ENCODE data around the gene ZFAND2B.
"Not testable (repeated sequence)": the region's sequence is repeated elsewhere in the genome, so short reads cannot be mapped to it uniquely, and the experiment has no call there.

The ZFAND2B gene

GRCh38 chr2:219176818-219177551 is 29.6 kb upstream of the ZFAND2B start, which contains the start of gene CNPPD1:
CNPPD1 (minus strand) TSS chr2:219176925; CDS start chr2:219176828, 97 bp downstream.
- DNase-seq, result peak; percentile 91

- peak; percentile 94 for DNase-seq
Measured at GRCh38 chr2:219177552-219178376, 28.8 kb upstream of the ZFAND2B start, which contains the start of gene RETREG2. RETREG2 (plus strand) TSS chr2:219178275; CDS start chr2:219178353, 78 bp downstream.

DNA sequence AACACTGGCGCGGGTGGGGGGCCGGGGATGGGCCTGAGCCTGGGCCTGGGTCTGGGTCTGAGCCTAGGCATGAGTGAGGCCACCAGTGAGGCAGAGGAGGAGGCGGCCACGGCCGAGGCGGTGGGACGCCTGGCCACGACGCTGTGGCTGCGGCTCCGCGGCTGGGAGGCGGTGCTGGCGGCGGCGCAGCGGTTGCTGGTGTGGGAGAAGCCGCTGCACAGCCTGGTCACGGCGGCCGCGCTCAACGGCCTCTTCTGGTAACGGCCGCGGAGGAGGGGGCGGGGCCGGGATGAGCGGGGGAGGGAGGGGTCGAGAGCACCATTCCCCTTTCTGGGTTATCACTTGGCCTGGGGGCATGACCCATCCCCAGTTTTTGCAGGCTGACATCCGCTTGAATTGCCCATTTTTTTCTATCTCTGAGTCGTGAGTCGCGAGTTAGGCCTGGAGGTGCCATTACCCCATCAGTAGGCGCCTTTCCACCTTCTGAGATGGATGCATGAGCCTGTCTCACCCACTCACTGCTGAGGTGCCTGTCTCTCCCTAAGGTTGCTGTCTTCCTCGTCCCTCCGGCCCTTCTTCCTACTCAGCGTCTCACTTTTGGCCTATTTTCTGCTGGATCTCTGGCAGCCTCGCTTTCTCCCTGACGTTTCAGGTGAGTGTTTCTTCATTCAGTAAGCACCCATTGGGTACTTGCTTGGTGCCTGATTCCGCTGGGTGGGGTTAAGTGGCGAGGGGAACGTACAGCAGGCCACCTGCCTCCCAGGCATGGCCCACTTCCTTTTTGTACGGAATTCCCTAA is 28.0 kb upstream of the ZFAND2B start:
- DNase-seq, result no peak

GRCh38 chr2:219179601-219180465 is 26.7 kb upstream of the ZFAND2B start:
- no peak for DNase-seq

- no peak for DNase-seq
Measured at GRCh38 chr2:219180961-219181360, 25.6 kb upstream of the ZFAND2B start.

- no peak for DNase-seq
Measured at GRCh38 chr2:219181531-219181930, 25.1 kb upstream of the ZFAND2B start.

DNA sequence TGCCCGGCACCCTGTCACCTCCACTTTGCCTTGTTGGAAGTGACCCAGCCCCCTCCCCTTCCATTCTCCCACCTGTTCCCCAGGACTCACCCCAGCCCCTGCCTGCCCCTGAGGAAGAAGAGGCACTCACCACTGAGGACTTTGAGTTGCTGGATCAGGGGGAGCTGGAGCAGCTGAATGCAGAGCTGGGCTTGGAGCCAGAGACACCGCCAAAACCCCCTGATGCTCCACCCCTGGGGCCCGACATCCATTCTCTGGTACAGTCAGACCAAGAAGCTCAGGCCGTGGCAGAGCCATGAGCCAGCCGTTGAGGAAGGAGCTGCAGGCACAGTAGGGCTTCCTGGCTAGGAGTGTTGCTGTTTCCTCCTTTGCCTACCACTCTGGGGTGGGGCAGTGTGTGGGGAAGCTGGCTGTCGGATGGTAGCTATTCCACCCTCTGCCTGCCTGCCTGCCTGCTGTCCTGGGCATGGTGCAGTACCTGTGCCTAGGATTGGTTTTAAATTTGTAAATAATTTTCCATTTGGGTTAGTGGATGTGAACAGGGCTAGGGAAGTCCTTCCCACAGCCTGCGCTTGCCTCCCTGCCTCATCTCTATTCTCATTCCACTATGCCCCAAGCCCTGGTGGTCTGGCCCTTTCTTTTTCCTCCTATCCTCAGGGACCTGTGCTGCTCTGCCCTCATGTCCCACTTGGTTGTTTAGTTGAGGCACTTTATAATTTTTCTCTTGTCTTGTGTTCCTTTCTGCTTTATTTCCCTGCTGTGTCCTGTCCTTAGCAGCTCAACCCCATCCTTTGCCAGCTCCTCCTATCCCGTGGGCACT is 24.0 kb upstream of the ZFAND2B start:
- no peak for DNase-seq

GRCh38 chr2:219183151-219183772 is 23.3 kb upstream of the ZFAND2B start:
- no peak for DNase-seq

GRCh38 chr2:219184121-219184520 is 22.5 kb upstream of the ZFAND2B start:
- no peak for DNase-seq

- DNase-seq, result no peak
Measured at GRCh38 chr2:219186754-219187456, 19.7 kb upstream of the ZFAND2B start.

DNA sequence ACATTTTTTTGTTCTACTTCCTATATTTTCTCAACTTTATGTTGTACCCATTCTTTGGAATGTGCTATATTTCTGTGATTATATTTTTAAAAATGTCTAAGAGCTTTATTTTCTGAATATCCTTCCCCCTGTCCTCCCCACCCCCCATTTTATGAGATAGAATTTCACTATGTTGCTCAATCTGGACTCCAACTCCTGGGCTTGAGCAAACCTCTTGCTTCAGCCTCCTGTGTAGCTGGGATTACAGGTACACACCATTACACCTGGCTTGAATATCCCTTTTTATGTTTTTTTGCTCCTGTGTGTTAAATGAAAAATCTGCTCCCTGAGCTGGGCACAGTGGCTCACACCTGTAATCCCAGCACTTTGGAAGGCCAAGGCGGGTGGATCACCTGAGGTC is 9.2 kb upstream of the ZFAND2B start:
- DNase-seq, result no peak

- DNase-seq, result no peak
Measured at GRCh38 chr2:219198974-219199373, 7.6 kb upstream of the ZFAND2B start.

DNA sequence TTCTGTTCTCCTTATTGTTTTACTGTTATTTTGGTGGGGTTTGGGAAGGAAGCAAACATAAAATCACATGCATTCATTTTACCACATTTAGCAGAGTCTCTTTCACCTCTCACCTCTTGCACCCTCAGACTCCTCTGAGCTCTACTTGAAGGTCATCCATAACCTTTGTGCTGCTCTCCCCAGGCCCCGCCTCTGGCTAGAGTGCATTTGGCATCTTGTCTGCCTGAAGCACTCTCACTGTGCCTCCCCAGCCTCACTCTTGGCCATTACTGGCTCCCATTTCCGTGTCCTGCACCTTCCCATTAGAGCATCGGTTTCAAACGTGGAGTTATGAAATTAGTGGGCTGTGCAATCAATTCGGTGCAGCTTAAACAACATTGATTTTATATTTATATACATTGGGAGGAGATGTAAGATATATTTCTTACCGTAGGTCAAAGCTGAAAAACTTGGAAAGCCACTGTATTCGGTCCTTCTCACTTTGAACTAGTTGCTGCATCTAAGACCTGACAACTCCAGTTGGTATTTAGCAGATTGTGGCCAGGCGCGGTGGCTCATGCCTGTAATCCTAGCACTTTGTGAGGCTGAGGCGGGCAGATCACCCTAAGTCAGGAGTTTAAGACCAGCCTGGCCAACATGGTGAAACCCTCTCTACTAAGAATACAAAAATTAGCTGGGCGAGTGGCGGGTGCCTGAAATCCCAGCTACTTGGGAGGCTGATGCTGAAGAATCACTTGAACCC is 6.9 kb upstream of the ZFAND2B start:
- DNase-seq, result no peak

- DNase-seq, result not testable (repeated sequence)
Measured at GRCh38 chr2:219200502-219201326, 5.9 kb upstream of the ZFAND2B start.

GRCh38 chr2:219201331-219201730 is 5.3 kb upstream of the ZFAND2B start:
- DNase-seq, result not testable (repeated sequence)

DNA sequence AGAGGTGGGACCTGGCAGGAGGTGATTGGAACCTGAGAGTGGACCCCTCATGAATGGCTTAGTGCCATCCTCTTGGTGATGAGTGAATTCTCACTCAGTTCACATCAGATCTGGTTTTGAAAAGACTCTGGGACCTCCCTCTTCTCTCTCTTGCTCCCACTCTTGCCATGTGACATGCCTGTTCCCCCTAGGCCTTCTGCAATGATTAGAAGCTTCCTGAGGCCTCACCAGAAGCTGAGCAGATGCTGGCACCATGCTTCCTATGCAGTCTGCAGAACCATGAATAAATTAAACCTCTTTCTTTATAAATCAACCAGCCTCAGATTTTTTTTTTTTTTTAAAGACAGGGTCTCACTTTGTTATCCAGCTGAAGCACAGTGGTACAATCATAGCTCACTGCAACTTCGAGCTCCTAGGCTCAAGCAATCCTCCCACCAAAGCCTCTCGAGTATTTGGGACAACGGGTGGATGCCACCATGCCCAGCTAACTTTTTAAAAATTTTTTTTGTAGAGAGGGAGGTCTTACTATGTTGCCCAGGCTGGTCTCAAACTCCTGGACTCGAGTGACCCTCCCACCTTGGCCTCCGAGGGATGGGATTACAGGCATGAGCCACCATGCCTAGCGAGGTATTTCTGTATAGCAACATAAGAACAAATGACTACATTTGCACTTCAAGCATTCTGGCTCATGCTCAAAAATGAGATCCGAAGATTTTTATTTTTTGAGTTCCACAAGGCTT is 2.0 kb upstream of the ZFAND2B start:
- no peak for DNase-seq

DNA sequence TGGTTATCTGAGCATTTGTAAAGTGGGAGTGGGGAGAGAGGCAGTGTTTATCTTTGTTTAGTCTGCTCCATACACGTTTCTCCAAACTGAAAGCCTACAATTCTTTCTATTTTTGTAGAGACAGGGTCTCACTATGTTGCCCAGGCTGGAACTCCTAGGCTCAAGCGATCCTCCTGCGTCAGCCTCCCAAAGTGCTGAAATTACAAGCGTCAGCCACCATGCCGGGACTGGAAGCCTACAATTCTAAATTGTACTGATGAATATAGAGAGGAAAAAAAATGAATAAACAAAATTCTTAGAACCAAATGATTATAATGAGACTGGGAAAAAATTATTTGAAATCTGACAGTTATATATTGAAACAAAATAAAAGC is 1.4 kb upstream of the ZFAND2B start:
- no peak for DNase-seq

DNA sequence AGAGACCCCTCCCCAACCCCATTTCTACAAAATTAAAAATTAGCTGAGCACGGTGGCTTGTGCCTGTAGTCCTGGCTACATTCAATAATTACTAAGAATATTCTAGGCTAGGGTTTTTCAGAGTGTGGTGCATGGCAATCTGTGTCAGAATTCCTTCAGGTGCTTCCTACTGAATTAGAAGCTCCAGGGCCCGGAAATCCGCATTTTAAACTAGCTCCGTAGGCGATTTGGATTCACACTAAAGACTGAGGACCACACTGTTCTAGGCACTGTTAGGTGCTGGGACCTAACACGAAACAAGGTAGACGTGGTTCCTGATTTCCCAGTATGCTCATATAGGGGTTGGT is 628 bp upstream of the ZFAND2B start:
- no peak for DNase-seq

Measured in left hindlimb (tissue), 1 donor.